ENCODE results near the gene ACKR1.

Gene ACKR1

DNA sequence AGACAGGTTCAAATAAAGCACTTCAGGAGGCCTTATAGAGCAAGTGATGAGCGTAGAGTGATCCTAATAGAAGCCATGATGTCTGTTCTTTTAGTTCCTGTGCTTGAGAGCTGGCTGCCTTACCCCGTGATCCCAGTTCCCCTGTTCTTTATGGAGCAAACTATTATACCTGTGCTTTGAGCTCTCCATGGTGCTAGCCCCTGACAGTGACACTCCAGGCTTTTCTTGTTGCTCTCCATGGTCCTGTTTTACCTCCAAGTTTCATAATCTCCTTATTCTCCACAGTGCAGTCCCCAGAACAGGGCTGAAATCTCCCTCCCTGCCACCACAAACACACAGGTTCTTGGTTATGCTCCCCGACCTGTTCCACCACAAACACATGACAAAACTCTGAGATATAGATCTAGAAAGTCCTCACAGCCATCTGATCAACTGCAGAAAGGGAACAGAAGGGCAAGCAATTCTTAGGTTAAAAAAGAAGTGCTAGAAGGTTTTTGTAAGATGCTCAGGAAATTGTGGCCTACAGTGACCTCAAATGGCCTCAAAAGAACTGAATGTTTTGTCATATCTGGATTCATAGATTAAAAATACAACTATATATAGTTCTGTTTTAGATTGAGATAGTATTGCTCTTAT, 27.3 kb upstream of the ACKR1 start:
- H3K9me3 Mint-ChIP-seq, result no peaks in the 10 kb centered on the region
- H3K27ac Mint-ChIP-seq, result no peak overlapping the region
- DNase-seq, result no peak
- H3K4me3 Mint-ChIP-seq, result no peak overlapping the region
- H3K27me3 Mint-ChIP-seq, result peaks cover 73% of the 10 kb centered on the region
- H3K36me3 Mint-ChIP-seq (ENCODE audit: low read depth), result no peaks in the 10 kb centered on the region
- no peaks in the 10 kb centered on the region for H3K4me1 Mint-ChIP-seq (ENCODE audit: low read depth)

DNA sequence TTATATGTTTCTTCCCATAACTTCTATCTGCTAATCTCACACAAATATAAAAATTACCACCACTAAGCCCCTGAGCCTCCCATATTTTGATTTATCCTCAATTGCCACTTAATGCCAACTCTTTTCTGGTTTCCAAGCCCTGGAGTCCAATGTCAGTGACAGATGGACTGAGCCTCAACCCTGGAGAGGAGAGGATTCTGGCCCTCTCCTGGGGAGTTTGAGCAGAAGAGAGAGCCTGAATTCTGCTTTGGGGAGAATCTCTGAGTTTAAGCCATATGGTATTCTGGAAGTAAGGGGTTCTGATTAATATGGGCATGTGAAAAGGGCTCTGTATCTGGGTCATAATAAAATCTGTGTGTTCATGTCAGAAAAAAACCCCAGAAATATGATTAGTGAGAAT, 24.8 kb upstream of the ACKR1 start:
- no peaks in the 10 kb centered on the region for H3K4me1 Mint-ChIP-seq (ENCODE audit: low read depth)
- no peaks in the 10 kb centered on the region for H3K36me3 Mint-ChIP-seq (ENCODE audit: low read depth)
- H3K27ac Mint-ChIP-seq, result no peak overlapping the region
- no peak for DNase-seq
- H3K27me3 Mint-ChIP-seq, result peaks cover 63% of the 10 kb centered on the region
- no peaks in the 10 kb centered on the region for H3K9me3 Mint-ChIP-seq
- H3K4me3 Mint-ChIP-seq, result no peak overlapping the region

DNA sequence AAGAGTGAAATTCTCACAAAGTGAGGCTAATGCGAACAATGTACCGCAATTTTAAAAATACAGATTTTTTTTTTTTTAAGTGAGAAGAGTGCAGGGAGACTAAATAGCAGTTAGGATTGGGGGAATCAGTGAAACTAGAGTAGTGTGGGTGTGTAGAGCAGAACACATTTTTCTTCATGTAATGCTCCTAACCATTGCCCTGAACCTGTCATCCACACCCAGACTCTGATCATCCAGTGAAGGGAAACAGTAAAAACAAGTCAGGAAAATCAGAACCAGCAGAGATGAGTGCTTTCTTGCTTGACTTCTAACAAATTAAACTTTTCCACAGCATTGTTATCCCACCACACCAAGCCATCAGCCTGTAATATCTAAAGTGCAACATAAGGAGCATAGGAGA, 24.2 kb upstream of the ACKR1 start:
- no peak overlapping the region for H3K4me3 Mint-ChIP-seq
- DNase-seq, result no peak
- H3K27ac Mint-ChIP-seq, result no peak overlapping the region
- H3K9me3 Mint-ChIP-seq, result no peaks in the 10 kb centered on the region
- H3K36me3 Mint-ChIP-seq (ENCODE audit: low read depth), result no peaks in the 10 kb centered on the region
- no peaks in the 10 kb centered on the region for H3K4me1 Mint-ChIP-seq (ENCODE audit: low read depth)
- H3K27me3 Mint-ChIP-seq, result peaks cover 64% of the 10 kb centered on the region

DNA sequence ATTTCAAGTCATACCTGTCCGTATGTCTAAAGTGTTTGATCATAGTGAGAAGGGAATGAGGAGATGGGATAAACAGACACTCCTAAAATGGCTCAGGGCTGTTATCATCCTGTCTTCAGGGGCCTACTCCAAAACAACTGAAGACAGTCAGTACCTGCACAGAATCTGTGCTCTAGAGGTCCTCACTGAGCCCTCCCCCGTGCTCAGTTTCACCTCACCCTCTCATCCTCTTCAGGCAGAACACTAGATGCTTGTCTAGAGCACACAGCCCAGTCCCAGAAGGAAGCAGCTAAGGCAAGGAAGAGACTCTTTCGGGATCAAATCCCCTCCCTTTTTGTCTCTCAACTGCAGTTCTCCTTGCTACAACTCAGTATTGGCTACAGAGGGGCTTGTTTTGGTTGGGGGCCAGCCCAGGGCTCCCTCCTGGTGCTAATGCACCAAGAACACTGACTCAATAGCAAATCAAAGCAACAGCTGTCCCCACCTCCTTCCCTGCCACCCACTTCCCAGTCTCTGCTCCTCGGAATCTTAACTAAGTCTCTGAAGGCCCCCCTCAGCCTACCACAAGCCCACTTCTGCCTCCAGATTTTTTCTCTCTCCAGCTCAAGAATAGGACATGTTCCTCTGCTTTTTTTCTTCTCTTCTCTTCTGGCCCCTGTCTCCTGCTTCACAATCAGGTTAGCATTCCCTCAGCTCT, 23.2 kb upstream of the ACKR1 start:
- Mint-ChIP-seq H3K27ac (no peak overlapping the region), H3K4me1 (ENCODE audit: low read depth) (no peaks in the 10 kb centered on the region), H3K27me3 (peaks cover 69% of the 10 kb centered on the region), H3K4me3 (no peak overlapping the region), H3K36me3 (ENCODE audit: low read depth) (no peaks in the 10 kb centered on the region), H3K9me3 (no peaks in the 10 kb centered on the region)
- DNase-seq, result no peak

DNA sequence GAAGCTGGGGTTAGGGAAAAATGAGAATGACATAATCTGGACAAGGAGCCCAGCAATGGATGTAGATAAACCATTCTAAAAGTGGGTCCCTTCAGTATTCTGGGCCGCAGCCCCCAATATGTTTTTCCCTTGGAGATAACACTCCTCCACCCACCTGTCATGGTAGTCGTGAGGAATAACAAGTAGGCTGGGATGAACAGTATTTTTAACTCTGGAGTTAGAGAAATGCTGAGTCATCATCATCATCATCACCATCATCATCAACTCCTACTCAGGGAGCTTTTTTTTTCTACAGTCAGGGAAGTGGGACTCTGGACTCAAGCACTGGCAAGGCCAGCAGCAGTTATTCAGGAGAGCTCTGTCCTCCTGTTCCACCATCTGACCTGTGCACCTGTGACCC, 20.5 kb upstream of the ACKR1 start:
- Mint-ChIP-seq H3K27ac (no peak overlapping the region), H3K4me1 (ENCODE audit: low read depth) (peaks cover 10% of the 10 kb centered on the region), H3K36me3 (ENCODE audit: low read depth) (no peaks in the 10 kb centered on the region), H3K9me3 (no peaks in the 10 kb centered on the region), H3K27me3 (peaks cover 83% of the 10 kb centered on the region), H3K4me3 (no peak overlapping the region)
- no peak for DNase-seq

DNA sequence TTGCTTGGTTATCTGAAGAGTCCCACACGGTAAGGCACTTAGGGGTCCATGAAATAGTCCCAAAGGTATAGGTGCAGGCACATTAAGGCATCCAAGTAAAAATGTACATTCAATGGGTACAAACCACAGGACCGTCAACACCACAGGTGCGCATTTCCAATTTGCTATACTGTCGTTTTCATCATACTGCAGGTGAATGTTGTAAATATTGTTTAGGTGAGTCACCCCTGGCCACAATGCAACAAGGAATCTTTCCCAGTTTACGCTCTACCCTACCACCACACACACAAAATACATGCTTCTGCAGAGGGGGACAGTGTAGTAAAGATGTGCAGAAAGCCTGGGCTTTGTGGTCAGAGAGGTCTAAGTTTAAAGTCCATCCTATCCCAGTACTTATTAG, 19.6 kb upstream of the ACKR1 start:
- DNase-seq, result no peak
- Mint-ChIP-seq H3K36me3 (ENCODE audit: low read depth) (no peaks in the 10 kb centered on the region), H3K27me3 (peaks cover 83% of the 10 kb centered on the region), H3K4me3 (no peak overlapping the region), H3K27ac (no peak overlapping the region), H3K9me3 (no peaks in the 10 kb centered on the region), H3K4me1 (ENCODE audit: low read depth) (peaks cover 10% of the 10 kb centered on the region)

DNA sequence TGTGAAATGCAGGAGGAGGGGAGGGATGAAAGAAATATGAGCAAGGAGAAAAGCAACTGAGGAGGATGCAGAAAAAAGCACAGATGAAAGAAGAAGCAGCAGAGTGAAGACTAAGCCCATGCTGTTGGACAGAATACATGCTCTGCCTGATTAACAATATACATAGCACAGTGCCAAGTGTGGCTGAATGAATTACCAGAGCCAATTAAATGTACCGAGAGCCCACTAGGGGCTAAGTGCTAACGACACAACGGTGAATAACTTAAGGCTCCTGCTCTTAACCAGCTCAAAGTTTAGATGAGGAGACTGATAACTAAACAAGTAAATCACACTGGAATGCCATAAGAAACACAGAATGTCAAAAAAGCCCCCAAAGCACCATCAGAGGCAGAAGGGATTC, 17.6 kb upstream of the ACKR1 start:
- Mint-ChIP-seq H3K9me3 (no peaks in the 10 kb centered on the region), H3K4me1 (ENCODE audit: low read depth) (peaks cover 10% of the 10 kb centered on the region), H3K4me3 (no peak overlapping the region), H3K27ac (no peak overlapping the region), H3K27me3 (peaks cover 85% of the 10 kb centered on the region), H3K36me3 (ENCODE audit: low read depth) (no peaks in the 10 kb centered on the region)
- no peak for DNase-seq

DNA sequence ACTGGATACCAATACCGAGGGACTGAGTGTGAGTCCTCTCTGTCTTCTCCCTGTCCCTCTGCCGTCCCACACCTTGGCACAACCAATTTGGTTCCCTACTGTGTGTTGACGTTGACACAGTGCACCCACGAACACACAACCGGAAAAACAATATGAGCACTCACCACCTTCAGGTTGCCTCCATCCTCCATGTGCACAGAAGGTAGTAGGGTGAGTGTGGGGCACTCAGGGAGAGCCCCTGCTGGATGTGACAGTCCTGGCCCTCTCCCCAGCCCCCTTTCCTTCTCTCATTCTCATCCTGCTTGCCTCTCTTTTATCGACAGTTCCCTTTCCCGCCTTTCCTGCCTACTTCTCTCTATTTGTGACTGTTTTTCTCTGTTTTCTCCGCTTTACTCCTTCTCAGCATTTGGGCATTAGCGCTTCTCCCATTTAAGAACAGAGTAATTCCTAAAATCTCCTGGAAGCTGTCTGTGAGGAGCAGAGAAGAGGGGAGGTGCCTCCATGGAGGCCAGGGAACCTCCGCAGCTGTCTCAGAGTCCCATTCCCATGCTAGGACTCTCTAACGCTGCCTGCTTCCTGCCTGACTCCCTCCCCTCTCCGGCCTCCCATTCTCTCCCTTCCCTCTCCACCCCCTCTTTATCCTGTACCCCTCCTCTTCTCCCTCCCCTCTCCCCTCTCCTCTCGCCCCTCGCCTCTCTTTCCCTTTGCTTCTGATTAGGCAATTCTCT, 16.9 kb upstream of the ACKR1 start:
- Mint-ChIP-seq H3K9me3 (no peaks in the 10 kb centered on the region), H3K36me3 (ENCODE audit: low read depth) (no peaks in the 10 kb centered on the region), H3K4me1 (ENCODE audit: low read depth) (peaks cover 10% of the 10 kb centered on the region), H3K27me3 (peaks cover 86% of the 10 kb centered on the region), H3K27ac (no peak overlapping the region), H3K4me3 (no peak overlapping the region)
- DNase-seq, result no peak

DNA sequence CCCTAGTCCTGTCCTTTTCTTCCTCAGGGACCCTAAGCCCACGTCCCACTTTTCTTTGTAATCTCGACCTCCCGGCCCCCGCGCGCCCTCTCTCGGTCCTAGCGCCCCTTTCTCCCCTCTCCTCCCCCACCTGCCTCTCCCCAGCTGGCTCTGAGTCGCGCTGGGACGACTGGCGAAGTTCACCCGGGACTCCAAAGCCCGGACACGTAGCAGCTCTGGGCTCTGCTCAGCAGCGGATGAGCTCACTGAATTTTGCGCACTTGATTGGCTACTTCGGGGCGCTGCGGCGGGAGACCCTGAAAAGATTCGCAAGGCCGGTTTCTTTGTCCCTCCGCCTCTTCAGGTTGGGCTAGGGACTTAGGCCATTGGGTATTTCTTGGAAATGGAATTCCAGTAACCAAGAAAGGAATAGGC, 16.3 kb upstream of the ACKR1 start:
- H3K9me3 Mint-ChIP-seq, result no peaks in the 10 kb centered on the region
- H3K27me3 Mint-ChIP-seq, result peaks cover 80% of the 10 kb centered on the region
- H3K27ac Mint-ChIP-seq, result no peak overlapping the region
- H3K36me3 Mint-ChIP-seq (ENCODE audit: low read depth), result no peaks in the 10 kb centered on the region
- peaks cover 10% of the 10 kb centered on the region for H3K4me1 Mint-ChIP-seq (ENCODE audit: low read depth)
- H3K4me3 Mint-ChIP-seq, result no peak overlapping the region
- DNase-seq, result no peak

DNA sequence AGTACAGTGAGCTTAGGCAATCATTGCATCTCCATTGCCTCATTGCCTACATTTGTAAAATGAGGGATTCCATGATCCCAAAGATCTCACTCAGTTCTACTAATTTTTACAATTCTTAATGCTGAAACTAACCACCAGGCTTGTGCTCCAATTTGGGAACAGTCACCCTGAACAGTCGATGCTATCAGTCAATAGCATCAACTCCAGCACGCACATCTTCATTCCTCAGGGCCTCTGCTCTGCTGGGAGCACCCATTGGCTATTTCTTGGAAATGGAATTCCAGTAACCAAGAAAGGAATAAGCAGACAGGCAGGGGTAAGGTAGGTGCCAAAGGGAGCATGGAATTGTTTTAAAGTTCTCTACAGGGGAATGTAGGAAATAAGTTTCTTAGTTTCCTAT, 14.2 kb upstream of the ACKR1 start:
- Mint-ChIP-seq H3K4me1 (ENCODE audit: low read depth) (peaks cover 10% of the 10 kb centered on the region), H3K27me3 (peaks cover 69% of the 10 kb centered on the region), H3K36me3 (ENCODE audit: low read depth) (no peaks in the 10 kb centered on the region), H3K4me3 (no peak overlapping the region), H3K27ac (no peak overlapping the region), H3K9me3 (no peaks in the 10 kb centered on the region)
- no peak for DNase-seq

DNA sequence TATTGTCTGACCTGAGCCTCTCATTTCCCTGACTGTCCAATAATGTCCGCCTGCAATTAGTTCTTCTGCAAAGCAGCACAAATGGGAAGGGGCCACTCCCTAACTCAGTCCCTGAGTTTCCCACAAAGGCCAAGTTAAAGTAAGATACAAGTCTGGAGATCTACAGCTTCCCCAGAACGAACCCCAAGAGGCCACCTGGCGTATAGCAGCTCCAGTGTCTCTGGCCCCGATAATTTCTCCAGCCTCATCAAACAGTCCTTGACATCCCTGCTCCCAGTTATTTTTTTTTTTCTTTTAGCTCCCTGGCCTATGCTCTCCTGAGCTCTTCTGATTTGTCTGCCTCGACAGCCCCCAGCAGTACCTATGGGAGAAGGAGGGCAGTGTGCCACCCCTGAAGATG, 8.1 kb upstream of the ACKR1 start:
- H3K4me1 Mint-ChIP-seq (ENCODE audit: low read depth), result peaks cover 7% of the 10 kb centered on the region
- H3K4me3 Mint-ChIP-seq, result no peak overlapping the region
- H3K27me3 Mint-ChIP-seq, result peaks cover 42% of the 10 kb centered on the region
- no peaks in the 10 kb centered on the region for H3K9me3 Mint-ChIP-seq
- no peak for DNase-seq
- H3K27ac Mint-ChIP-seq, result no peak overlapping the region
- no peaks in the 10 kb centered on the region for H3K36me3 Mint-ChIP-seq (ENCODE audit: low read depth)

DNA sequence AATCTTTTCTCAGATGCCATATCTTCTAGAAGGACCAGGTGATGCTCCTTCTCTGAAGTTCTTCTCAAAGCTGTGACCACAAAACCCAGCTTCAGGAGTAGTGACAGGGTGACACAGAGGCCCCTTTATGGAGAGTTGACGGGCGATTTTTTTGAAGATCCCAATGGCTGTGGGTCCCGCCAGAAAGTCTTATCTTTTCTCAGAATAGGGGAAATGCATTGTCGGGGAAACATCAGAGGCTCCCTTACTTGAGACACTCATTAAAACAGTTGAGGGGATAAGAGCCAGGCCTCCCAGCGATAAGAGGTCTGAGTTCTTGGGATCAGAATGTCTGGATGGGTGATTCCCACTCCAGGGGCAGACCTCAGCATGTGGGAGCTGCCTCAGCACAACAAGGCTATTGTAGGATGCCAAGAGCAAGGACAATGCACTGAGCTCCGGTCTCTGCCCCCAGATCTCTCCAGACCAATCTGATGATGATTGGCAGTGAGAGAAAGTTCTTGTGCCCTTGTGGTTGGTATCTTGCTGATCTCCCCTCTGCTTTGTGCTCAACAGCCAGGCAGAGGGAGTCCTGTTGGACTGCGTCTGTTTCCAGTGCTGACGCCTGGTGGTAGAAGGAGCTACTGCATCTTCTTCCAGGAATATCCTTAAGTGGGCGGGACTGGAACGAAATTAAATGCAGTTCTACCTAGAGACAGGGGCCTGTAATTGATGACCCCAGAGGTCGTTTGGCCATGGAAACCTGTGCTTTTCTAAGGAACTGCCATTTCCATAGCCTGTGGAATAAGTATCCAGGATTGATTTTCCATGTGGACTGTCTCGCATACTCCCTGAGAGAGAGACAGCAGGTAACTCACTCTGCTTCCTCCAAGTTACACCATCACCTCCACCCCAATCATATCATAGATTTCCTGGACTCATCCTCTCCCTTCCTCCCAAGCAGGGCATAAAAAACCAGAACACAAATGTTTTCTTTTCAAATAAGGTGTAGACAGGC, 6.8 kb upstream of the ACKR1 start:
- H3K9me3 Mint-ChIP-seq, result no peaks in the 10 kb centered on the region
- peak; percentile 54 for DNase-seq
- peaks cover 43% of the 10 kb centered on the region for H3K27me3 Mint-ChIP-seq
- H3K4me1 Mint-ChIP-seq (ENCODE audit: low read depth), result peaks cover 10% of the 10 kb centered on the region
- no peak overlapping the region for H3K27ac Mint-ChIP-seq
- no peak overlapping the region for H3K4me3 Mint-ChIP-seq
- no peaks in the 10 kb centered on the region for H3K36me3 Mint-ChIP-seq (ENCODE audit: low read depth)

DNA sequence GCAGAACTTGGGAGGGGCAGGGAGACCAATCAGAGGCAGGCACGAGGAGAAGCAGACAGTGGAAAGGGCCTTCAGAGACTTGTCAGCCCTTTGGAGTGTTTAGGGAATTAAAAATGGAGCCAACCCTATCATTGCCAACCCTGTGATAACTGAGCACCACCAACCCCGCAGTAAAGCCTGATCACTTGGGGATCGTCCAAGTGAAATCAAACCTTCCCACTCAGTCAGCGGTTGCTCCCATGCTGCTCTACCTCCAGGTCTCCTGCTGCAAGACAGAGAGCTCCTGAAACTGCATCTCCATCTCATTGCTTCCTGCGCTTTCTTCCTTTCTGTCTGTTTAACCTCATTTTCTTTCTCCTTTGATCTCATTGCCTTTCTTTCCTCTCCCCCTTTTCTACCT, 4.8 kb upstream of the ACKR1 start:
- no peak for DNase-seq
- Mint-ChIP-seq H3K4me3 (no peak overlapping the region), H3K4me1 (ENCODE audit: low read depth) (peaks cover 10% of the 10 kb centered on the region), H3K27ac (no peak overlapping the region), H3K36me3 (ENCODE audit: low read depth) (no peaks in the 10 kb centered on the region), H3K9me3 (no peaks in the 10 kb centered on the region), H3K27me3 (peaks cover 61% of the 10 kb centered on the region)

DNA sequence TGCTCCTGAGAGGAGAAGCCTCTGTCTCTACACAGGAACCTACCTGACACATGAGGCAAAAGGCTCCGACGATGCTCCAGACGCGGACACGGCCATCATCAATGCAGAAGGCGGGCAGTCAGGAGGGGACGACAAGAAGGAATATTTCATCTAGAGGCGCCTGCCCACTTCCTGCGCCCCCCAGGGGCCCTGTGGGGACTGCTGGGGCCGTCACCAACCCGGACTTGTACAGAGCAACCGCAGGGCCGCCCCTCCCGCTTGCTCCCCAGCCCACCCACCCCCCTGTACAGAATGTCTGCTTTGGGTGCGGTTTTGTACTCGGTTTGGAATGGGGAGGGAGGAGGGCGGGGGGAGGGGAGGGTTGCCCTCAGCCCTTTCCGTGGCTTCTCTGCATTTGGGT, 3.9 kb upstream of the ACKR1 start:
- H3K27ac Mint-ChIP-seq, result no peak overlapping the region
- H3K4me3 Mint-ChIP-seq, result no peak overlapping the region
- no peak for DNase-seq
- no peaks in the 10 kb centered on the region for H3K36me3 Mint-ChIP-seq (ENCODE audit: low read depth)
- H3K4me1 Mint-ChIP-seq (ENCODE audit: low read depth), result peaks cover 10% of the 10 kb centered on the region
- H3K27me3 Mint-ChIP-seq, result peaks cover 70% of the 10 kb centered on the region
- H3K9me3 Mint-ChIP-seq, result no peaks in the 10 kb centered on the region
